Activated T-helper 1 cell treated with anti-CD3 and anti-CD28 coated beads, Interleukin-12 subunit alpha, Interleukin-12 subunit beta, Interleukin-2, Interleukin-4 antibody, amounts not matched to agents 30 ng/mL and 10 ng/mL and 1 ng/mL, durations not matched to agents 14 hours and 24 hours and 36 hours (primary cell): ENCODE measurements around the gene GNB2. TPM values are rescaled to one million over a fixed set of nuclear protein-coding genes. Genes with fewer than 3 reads are reported as not detected.
"Not testable (repeated sequence)": the region's sequence is repeated elsewhere in the genome, so short reads cannot be mapped to it uniquely, and the experiment has no call there.

Experiments used
- DNase-seq: peaks from one replicate; pipeline ENCODE4 v3.0.0; 2021; ENCODE audit warnings: low spot score
- H3K27ac Mint-ChIP-seq: one replicate; pipeline ENCODE4 v1.8.0; 2021; ENCODE audit warnings: mild to moderate bottlenecking, mixed read lengths
- H3K27me3 Mint-ChIP-seq: one replicate; pipeline ENCODE4 v1.8.0; 2022; ENCODE audit warnings: mild to moderate bottlenecking, moderate library complexity, mixed read lengths; ENCODE audit not compliant: insufficient read depth
- H3K36me3 Mint-ChIP-seq: one replicate; pipeline ENCODE4 v1.8.0; 2021; ENCODE audit warnings: low read depth, mixed read lengths
- H3K4me1 Mint-ChIP-seq: one replicate; pipeline ENCODE4 v1.8.0; 2021; ENCODE audit warnings: low read depth, mixed read lengths
- H3K4me3 Mint-ChIP-seq: one replicate; pipeline ENCODE4 v1.8.0; 2021; ENCODE audit warnings: mild to moderate bottlenecking, moderate library complexity, mixed read lengths
- H3K9me3 Mint-ChIP-seq: one replicate; pipeline ENCODE4 v1.8.0; 2021; ENCODE audit warnings: mixed read lengths
- intact Hi-C: fragments of 100-400 bp; cut with micrococcal nuclease; formaldehyde crosslinking; loops from one replicate; pipeline ENCODE4 v1.15.1; 2024
- total RNA-seq: library from RNA; stranded (reverse); gene quantifications from 2 replicates; pipeline ENCODE4 v1.2.3, GENCODE V29; 2022

GNB2 gene
- total RNA-seq, 1 donor from 2014 or later, result 218 TPM

DNA sequence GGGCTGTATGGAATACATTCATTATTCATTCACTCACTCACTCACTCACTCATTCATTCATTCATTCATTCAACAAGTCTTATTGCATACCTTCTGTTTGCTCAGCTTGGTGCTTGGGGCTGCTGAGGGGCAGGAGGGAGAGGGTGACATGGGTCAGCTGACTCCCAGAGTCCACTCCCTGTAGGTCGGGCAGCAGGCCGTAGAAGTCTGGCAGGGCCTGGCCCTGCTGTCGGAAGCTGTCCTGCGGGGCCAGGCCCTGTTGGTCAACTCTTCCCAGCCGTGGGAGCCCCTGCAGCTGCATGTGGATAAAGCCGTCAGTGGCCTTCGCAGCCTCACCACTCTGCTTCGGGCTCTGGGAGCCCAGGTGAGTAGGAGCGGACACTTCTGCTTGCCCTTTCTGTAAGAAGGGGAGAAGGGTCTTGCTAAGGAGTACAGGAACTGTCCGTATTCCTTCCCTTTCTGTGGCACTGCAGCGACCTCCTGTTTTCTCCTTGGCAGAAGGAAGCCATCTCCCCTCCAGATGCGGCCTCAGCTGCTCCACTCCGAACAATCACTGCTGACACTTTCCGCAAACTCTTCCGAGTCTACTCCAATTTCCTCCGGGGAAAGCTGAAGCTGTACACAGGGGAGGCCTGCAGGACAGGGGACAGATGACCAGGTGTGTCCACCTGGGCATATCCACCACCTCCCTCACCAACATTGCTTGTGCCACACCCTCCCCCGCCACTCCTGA is 49.1 kb downstream of the GNB2 start:
- Mint-ChIP-seq H3K27me3 (peaks cover 37% of the 10 kb centered on the region), H3K27ac (no peak overlapping the region), H3K9me3 (no peaks in the 10 kb centered on the region), H3K4me3 (no peak overlapping the region), H3K4me1 (peaks cover 6% of the 10 kb centered on the region), H3K36me3 (no peaks in the 10 kb centered on the region)
- no peak for DNase-seq
- intact Hi-C loops, result no loop called here

- Mint-ChIP-seq H3K36me3 (no peaks in the 10 kb centered on the region), H3K27ac (no peak overlapping the region), H3K27me3 (peaks cover 28% of the 10 kb centered on the region), H3K9me3 (no peaks in the 10 kb centered on the region), H3K4me1 (peaks cover 6% of the 10 kb centered on the region), H3K4me3 (no peak overlapping the region)
- no peak for DNase-seq
- intact Hi-C loops, result loop anchor here (2.0 kb wide), 1 partner anchor 165 kb away; no protein-coding TSS in a partner anchor
Observed at GRCh38 chr7:100723732-100724275, 50.3 kb downstream of the GNB2 start.

DNA sequence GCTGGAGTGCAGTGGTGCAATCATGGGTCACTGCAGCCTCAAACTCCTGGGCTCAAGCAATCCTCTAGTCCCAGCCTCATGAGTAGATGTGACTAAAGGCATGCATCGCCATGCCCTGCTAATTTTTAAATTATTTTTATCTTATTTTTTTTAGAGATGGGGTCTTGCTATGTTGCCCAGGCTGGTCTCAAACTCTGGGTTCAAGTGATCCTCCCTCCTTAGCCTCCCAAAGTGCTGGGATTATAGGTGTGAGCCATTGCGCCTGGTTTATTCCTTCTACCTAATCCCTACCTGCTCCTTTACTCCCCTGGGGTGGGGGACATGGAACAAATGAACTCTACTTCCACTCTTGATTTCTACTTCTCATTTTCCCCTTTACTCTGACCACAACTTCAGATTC is 50.8 kb downstream of the GNB2 start:
- DNase-seq, H3K9me3 Mint-ChIP-seq, H3K4me3 Mint-ChIP-seq, H3K36me3 Mint-ChIP-seq, H3K27ac Mint-ChIP-seq, H3K4me1 Mint-ChIP-seq: not testable (repeated sequence)
- H3K27me3 Mint-ChIP-seq, result peaks cover 25% of the 10 kb centered on the region
- intact Hi-C loops, result loop anchor here (2.0 kb wide), 1 partner anchor 166 kb away; no protein-coding TSS in a partner anchor

DNA sequence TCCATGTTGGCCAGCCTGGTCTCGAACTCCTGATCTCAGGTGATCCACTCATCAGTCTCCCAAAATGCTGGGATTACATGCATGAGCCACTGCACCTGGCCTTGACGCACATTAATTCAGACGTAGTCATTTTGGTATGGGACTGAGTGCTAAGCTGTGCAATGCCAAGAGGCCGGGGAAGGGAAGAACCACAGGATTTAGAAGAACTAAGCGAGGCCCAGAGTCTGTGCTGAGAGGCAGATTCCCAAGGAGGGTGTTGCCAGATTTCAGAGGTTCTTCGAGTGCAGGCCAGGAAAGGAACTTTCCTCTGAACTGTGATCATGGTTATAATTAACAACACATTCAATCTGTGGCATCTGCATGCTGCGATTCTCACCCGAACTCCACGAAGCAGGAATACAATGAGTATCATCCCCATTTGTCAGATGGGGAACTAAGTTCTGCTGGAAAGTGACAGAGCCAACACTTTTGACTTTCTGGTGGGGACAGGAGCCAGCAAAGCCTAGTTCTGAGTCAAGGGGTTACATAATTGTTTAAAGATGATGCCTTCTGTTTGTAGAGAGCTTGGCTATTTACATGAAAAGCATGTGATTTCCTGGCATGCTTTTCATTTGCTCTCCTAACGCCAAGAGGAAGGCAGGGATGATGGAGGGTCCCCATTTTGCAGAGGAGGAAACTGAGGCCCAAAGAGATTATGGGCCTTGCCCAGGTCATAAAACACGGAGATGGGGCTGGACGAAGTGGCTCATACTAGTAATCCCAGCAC is 53.6 kb downstream of the GNB2 start:
- intact Hi-C loops, result loop anchor here (5.0 kb wide), 1 partner anchor 250 kb away; the partner anchor contains the start of gene TSC22D4
- Mint-ChIP-seq H3K9me3 (no peaks in the 10 kb centered on the region), H3K4me1 (peaks cover 6% of the 10 kb centered on the region), H3K36me3 (no peaks in the 10 kb centered on the region), H3K4me3 (no peak overlapping the region), H3K27me3 (peaks cover 11% of the 10 kb centered on the region), H3K27ac (no peak overlapping the region)
- no peak for DNase-seq

DNA sequence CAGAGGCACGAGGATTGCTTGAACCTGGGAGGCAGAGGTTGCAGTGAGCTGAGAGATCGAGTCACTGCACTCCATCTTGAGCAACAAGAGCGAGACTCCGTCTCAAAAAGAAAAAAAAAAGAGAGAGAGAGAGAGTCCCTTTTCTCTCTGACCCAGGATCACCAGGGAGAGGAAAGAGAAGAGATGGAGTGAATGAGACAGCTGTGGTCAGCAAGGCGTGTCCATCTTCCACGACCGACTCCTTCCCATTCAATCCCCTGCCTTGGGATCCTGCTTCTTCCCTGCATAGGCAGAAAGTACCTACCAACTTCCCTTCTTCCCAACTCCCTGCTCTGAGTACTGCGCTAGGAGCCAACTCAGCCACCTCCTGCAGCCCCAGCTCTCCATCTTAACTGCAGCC is 54.7 kb downstream of the GNB2 start:
- Mint-ChIP-seq H3K27me3 (peaks cover 6% of the 10 kb centered on the region), H3K27ac (no peak overlapping the region), H3K4me3 (no peak overlapping the region), H3K9me3 (no peaks in the 10 kb centered on the region), H3K4me1 (peaks cover 6% of the 10 kb centered on the region), H3K36me3 (no peaks in the 10 kb centered on the region)
- intact Hi-C loops, result loop anchor here (5.0 kb wide), 1 partner anchor 251 kb away; the partner anchor contains the start of gene TSC22D4
- no peak for DNase-seq

Other genes with a start within 250 kb of the GNB2 start
- 2.0 and 2.4 TPM in 2 replicates for gene ZCWPW1, start 245.0 kb upstream of the GNB2 start, total RNA-seq
- gene MEPCE, start 243.9 kb upstream of the GNB2 start, total RNA-seq, result 57.6 and 58.8 TPM in 2 replicates
- gene PPP1R35, start 237.2 kb upstream of the GNB2 start, total RNA-seq, result 57.6 and 58.6 TPM in 2 replicates
- 2.8 and 2.9 TPM in 2 replicates for gene SPACDR, start 209.5 kb upstream of the GNB2 start, total RNA-seq
- 126 and 134 TPM in 2 replicates for gene TSC22D4, start 194.5 kb upstream of the GNB2 start, total RNA-seq
- 0.23 and 0.37 TPM in 2 replicates for gene NYAP1, start 189.8 kb upstream of the GNB2 start, total RNA-seq
- 113 and 124 TPM in 2 replicates for gene AGFG2, start 134.5 kb upstream of the GNB2 start, total RNA-seq
- 9.1 and 11.2 TPM in 2 replicates for gene SAP25, start 99.8 kb upstream of the GNB2 start, total RNA-seq
- gene LRCH4, start 87.6 kb upstream of the GNB2 start, total RNA-seq, result 104 and 107 TPM in 2 replicates
- 0.27 and 0.41 TPM in 2 replicates for gene FBXO24, start 87.4 kb upstream of the GNB2 start, total RNA-seq
- gene PCOLCE, start 71.4 kb upstream of the GNB2 start, total RNA-seq, result 4.3 and 4.7 TPM in 2 replicates
- 10.3 and 11.5 TPM in 2 replicates for gene MOSPD3, start 61.2 kb upstream of the GNB2 start, total RNA-seq
- gene TFR2, start 32.2 kb upstream of the GNB2 start, total RNA-seq, result 13.8 and 15.0 TPM in 2 replicates
- not detected in 2 replicates for gene ACTL6B, start 17.3 kb upstream of the GNB2 start, total RNA-seq
- 49.1 and 53.8 TPM in 2 replicates for gene GIGYF1, start 20.5 kb downstream of the GNB2 start, total RNA-seq
- gene POP7, start 32.4 kb downstream of the GNB2 start, total RNA-seq, result 82.7 and 84.4 TPM in 2 replicates
- gene EPO, start 46.7 kb downstream of the GNB2 start, total RNA-seq, result not detected in 2 replicates
- gene ZAN, start 59.9 kb downstream of the GNB2 start, total RNA-seq, result not detected in 2 replicates
- gene EPHB4, start 153.8 kb downstream of the GNB2 start, total RNA-seq, result 2.4 and 2.8 TPM in 2 replicates
- gene SLC12A9, start 179.0 kb downstream of the GNB2 start, total RNA-seq, result 46.0 and 47.9 TPM in 2 replicates
- gene TRIP6, start 193.6 kb downstream of the GNB2 start, total RNA-seq, result 41.5 and 44.1 TPM in 2 replicates
- gene SRRT, start 201.4 kb downstream of the GNB2 start, total RNA-seq, result 294 and 306 TPM in 2 replicates
- gene UFSP1, start 216.0 kb downstream of the GNB2 start, total RNA-seq, result 4.1 and 5.5 TPM in 2 replicates
- 0.17 and 0.21 TPM in 2 replicates for gene ACHE, start 222.1 kb downstream of the GNB2 start, total RNA-seq